DOHH2 (cell line): Measurements from ENCODE around the gene CEACAM6.

Source experiments
- H3F3A ChIP-seq: fragments of 200-600 bp; sonication (generic), shearing (Covaris generic); 2 replicates; pipeline ENCODE4 v1.6.0; 2016; ENCODE audit warnings: antibody characterized with exemption, mild to moderate bottlenecking; ENCODE audit not compliant: control insufficient read depth, insufficient read depth
- H3K27ac ChIP-seq: fragments of 200-600 bp; sonication (generic); 2 replicates; pipeline ENCODE4 v1.5.1; 2014; ENCODE audit warnings: low read depth, mild to moderate bottlenecking, low read length, moderate library complexity
- H3K27me3 ChIP-seq: fragments of 200-600 bp; sonication (generic); 2 replicates; pipeline ENCODE4 v1.6.1; 2014; ENCODE audit warnings: mild to moderate bottlenecking, low read length, mixed read lengths; ENCODE audit not compliant: control insufficient read depth
- H3K36me3 ChIP-seq: fragments of 200-600 bp; sonication (generic); 2 replicates; pipeline ENCODE4 v1.6.1; 2014; ENCODE audit warnings: mild to moderate bottlenecking, low read length, moderate library complexity, mixed read lengths; ENCODE audit not compliant: control insufficient read depth
- H3K4me1 ChIP-seq: fragments of 200-600 bp; sonication (generic); 2 replicates; pipeline ENCODE4 v1.6.1; 2014; ENCODE audit warnings: mild to moderate bottlenecking, low read length, mixed read lengths; ENCODE audit not compliant: control insufficient read depth
- H3K4me2 ChIP-seq: fragments of 200-600 bp; sonication (generic); 2 replicates; pipeline ENCODE4 v1.6.0; 2014; ENCODE audit warnings: mild to moderate bottlenecking, low read length, moderate library complexity
- H3K4me3 ChIP-seq: fragments of 200-600 bp; sonication (generic); 2 replicates; pipeline ENCODE4 v1.5.1; 2014; ENCODE audit warnings: mild to moderate bottlenecking, low read length, mixed read lengths
- H3K79me2 ChIP-seq: fragments of 200-600 bp; sonication (generic); 2 replicates; pipeline ENCODE4 v1.6.1; 2014; ENCODE audit warnings: mild to moderate bottlenecking, low read length, mixed read lengths; ENCODE audit not compliant: control insufficient read depth
- H3K9me2 ChIP-seq: fragments of 200-600 bp; sonication (generic); replicated peaks from 2 replicates; pipeline ENCODE4 v1.6.1; 2014; ENCODE audit warnings: mild to moderate bottlenecking, low read length, mixed read lengths; ENCODE audit not compliant: control insufficient read depth
- H3K9me3 ChIP-seq: fragments of 200-600 bp; sonication (generic); 2 replicates; pipeline ENCODE4 v1.6.1; 2014; ENCODE audit warnings: antibody characterized with exemption, low read length, mixed read lengths; ENCODE audit not compliant: control insufficient read depth, insufficient read depth
- H4K20me1 ChIP-seq: fragments of 200-600 bp; sonication (generic); 2 replicates; pipeline ENCODE4 v1.6.0; 2014; ENCODE audit warnings: low read depth, mild to moderate bottlenecking, antibody characterized with exemption, low read length, moderate library complexity; ENCODE audit not compliant: control insufficient read depth, insufficient read depth
- EZH2phosphoT487 ChIP-seq: fragments of 200-600 bp; sonication (generic); IDR thresholded peaks from 2 replicates; pipeline ENCODE4 v1.6.1; 2017; ENCODE audit warnings: borderline replicate concordance, mild to moderate bottlenecking, antibody characterized with exemption, low read length, moderate library complexity, mixed read lengths
- TF ChIP-seq, protein P1 (sequence below): fragments of 200-600 bp; sonication (generic); IDR thresholded peaks from one replicate; pipeline ENCODE4 v1.5.1; 2014; ENCODE audit warnings: antibody characterized with exemption, mild to moderate bottlenecking, low read depth, low read length; ENCODE audit not compliant: poor library complexity, severe bottlenecking

CEACAM6 gene

DNA sequence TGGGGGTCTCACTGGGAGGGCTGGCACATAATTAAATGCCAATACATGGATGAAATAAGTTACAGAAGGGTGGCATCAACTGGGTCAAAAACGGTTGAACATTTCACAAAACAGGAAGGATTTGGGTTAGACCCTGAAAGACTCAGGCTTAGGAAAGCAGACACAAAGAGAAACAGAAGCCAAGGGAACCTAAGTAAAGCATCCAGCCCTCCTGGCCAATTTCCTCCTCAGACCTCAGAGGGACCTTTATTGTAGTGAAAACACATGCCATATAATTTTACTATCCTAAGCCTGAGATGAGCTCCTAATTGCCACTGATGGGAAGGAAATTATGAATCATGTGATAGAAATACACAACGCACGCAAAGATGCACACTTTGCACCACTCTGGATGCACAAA lies 29.0 kb downstream of the CEACAM6 start:
- no peak overlapping the region for H3K27ac ChIP-seq

GRCh38 chr19:41784743-41785142 lies 29.4 kb downstream of the CEACAM6 start:
- no peaks in the 10 kb centered on the region for H3K36me3 ChIP-seq
- H3K9me3 ChIP-seq: no peaks in the 10 kb centered on the region
- no peak overlapping the region for H3K4me2 ChIP-seq
- H3K79me2 ChIP-seq: no peaks in the 10 kb centered on the region
- H3K27ac ChIP-seq: no peak overlapping the region
- H3K27me3 ChIP-seq: peaks cover 38% of the 10 kb centered on the region
- no peaks in the 10 kb centered on the region for H4K20me1 ChIP-seq
- TF ChIP-seq, protein P1, sequence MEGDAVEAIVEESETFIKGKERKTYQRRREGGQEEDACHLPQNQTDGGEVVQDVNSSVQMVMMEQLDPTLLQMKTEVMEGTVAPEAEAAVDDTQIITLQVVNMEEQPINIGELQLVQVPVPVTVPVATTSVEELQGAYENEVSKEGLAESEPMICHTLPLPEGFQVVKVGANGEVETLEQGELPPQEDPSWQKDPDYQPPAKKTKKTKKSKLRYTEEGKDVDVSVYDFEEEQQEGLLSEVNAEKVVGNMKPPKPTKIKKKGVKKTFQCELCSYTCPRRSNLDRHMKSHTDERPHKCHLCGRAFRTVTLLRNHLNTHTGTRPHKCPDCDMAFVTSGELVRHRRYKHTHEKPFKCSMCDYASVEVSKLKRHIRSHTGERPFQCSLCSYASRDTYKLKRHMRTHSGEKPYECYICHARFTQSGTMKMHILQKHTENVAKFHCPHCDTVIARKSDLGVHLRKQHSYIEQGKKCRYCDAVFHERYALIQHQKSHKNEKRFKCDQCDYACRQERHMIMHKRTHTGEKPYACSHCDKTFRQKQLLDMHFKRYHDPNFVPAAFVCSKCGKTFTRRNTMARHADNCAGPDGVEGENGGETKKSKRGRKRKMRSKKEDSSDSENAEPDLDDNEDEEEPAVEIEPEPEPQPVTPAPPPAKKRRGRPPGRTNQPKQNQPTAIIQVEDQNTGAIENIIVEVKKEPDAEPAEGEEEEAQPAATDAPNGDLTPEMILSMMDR: no peak
- no peak for TF ChIP-seq EZH2phosphoT487
- H3K4me1 ChIP-seq: peaks cover 11% of the 10 kb centered on the region; the same call in 1 of the 2 replicates
- H3F3A ChIP-seq: 0 out of 2 replicates have a peak, but pooled peaks cover 4% of the 10 kb centered on the region
- H3K9me2 ChIP-seq: no peaks in the 10 kb centered on the region
- no peak overlapping the region for H3K4me3 ChIP-seq

More for the DNA sequence above, 29.0 kb downstream of the CEACAM6 start:
- 0 out of 2 replicates have a peak, but pooled peaks cover 4% of the 10 kb centered on the region for H3F3A ChIP-seq
- no peaks in the 10 kb centered on the region for H3K36me3 ChIP-seq
- H3K27me3 ChIP-seq: peaks cover 38% of the 10 kb centered on the region
- H3K4me1 ChIP-seq: peaks cover 11% of the 10 kb centered on the region; the same call in 1 of the 2 replicates
- no peaks in the 10 kb centered on the region for H3K9me3 ChIP-seq
- H3K4me2 ChIP-seq: no peak overlapping the region
- H3K4me3 ChIP-seq: no peak overlapping the region
- no peaks in the 10 kb centered on the region for H4K20me1 ChIP-seq
- TF ChIP-seq EZH2phosphoT487: no peak
- TF ChIP-seq, protein P1: no peak
- H3K9me2 ChIP-seq: no peaks in the 10 kb centered on the region
- H3K79me2 ChIP-seq: no peaks in the 10 kb centered on the region

DNA sequence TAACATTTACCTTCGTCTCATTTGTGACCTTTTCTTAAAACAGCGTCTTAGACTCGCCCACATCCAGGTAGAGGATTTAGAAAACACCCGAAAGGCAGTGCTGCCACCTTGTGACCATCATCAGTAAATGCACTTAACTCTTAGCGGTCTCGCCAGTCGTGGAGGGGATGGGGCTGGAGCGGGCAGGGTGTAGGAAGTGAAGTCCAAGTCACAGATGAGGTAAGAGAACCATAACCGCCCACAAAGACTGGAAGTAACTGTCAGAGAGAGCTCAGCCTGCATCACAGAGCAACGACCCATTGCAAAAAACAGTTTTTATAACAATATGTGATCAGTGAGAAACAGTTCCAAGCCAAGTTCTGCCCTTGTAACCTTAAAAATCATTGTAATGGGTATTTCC lies 30.3 kb downstream of the CEACAM6 start:
- Histone ChIP-seq H3K9me2 (no peaks in the 10 kb centered on the region), H3K27ac (no peak overlapping the region), H4K20me1 (no peaks in the 10 kb centered on the region), H3K4me1 (peaks cover 11% of the 10 kb centered on the region; the same call in 1 of the 2 replicates), H3K4me2 (peak overlapping the region; percentile 24), H3F3A (0 out of 2 replicates have a peak, but pooled peaks cover 4% of the 10 kb centered on the region), H3K9me3 (no peaks in the 10 kb centered on the region), H3K4me3 (no peak overlapping the region), H3K27me3 (peaks cover 38% of the 10 kb centered on the region), H3K36me3 (no peaks in the 10 kb centered on the region), H3K79me2 (no peaks in the 10 kb centered on the region)
- TF ChIP-seq EZH2phosphoT487: no peak
- TF ChIP-seq, protein P1: peak; percentile 85
